GM04503 (cell line): ENCODE data around the gene SBNO2.

Source experiments
- DNase-seq: peaks from one replicate; pipeline ENCODE4 v3.0.0-alpha.2; 2012; ENCODE audit warnings: low read depth

The SBNO2 gene

DNA sequence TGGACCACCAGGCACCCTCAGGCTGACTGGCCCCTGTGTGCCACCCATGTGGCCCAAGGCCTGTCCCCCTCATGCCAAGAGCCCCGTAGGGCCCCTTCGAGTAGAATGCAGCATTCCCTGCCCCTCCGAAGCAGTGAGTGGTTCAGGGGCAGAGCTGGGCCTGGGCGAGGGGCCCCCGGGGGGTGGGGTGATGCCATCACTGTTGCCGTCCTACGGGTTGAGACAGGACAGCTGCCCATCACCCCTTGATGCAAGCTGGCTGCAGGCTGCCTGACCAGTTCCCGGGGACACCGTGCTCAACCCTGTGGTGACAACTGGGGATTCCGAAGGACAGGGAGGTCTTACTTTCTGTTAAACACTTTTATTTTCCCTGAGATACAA lies 4.7 kb downstream of the SBNO2 start:
- DNase-seq = no peak

GRCh38 chr19:1168572-1169410 lies 5.3 kb downstream of the SBNO2 start:
- no peak for DNase-seq

DNA sequence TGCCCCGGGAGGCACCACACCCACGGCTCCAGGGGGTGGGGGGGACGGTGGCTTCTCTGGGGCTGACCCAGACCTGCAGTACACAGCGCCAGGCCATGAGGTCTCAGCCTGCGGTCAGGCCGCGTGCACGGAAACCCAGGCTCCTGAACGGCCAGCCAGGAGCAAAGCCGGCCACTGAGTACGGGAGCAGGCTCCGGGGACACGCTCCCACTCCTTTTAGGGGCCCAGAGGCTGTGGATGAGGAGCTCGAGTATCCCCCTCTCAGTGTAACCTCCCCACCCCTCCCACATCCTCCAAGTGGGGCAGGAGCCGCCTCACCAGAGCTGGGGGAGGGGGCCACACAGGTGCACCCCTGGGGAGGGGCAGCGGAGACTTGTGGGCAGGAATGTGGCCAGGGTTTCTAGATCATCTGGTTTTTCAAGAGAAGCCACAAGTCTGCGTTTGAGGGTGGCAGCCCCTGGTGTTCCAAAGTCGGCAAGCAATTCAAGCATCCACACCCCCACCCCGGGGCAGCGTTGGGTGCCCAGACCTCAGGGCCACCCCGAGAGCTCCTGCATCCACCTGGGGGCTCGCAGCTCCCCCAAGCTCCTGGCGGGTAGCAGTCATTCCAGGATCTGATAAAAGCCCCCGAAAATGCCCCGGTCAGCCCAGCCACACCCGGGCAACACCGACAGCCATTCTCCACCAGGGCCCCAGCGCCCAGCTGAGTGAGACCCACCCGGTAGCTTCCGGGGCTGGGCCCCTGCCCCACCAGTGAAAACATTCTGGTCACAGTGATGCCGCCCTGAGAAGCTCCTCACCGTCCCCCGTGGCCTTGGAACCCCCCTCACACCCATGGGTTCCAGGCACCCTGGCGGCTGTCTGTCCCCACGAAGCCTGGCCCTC lies 6.1 kb downstream of the SBNO2 start:
- DNase-seq = no peak

DNA sequence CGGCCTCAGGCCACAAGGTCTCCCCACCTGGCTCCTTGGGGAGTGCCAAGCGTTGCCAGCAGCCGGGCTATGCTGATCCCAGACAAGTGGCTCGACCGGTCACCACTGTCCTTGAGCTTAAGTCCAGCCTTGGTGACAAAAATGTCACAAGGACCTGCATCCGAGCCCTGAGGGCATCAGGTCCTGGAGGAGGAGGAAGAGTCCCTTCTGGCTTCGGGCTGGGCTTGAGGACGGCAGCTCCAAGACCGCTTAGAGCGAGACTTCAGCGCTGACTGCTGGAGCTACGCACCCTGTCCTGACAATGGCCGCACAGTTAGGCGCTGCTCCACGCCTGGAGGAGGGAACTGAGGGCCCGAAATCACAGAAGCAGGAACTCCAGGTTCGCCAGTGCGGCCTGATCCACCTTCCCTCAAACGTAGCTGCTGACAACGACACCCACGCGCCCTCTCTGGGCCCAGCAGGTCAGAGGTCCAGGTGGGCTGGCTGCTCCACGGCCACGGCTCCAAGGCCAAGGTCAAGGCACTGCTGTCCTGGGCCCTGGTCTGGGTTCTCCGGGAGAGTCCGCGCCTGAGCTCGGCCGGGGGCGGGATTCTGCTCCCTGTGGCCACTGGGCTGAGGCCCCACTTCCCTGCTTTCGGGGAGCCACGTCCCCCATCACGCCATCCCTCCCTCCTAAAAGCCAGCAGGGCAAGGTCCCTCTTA lies 7.0 kb downstream of the SBNO2 start:
- DNase-seq = no peak

DNA sequence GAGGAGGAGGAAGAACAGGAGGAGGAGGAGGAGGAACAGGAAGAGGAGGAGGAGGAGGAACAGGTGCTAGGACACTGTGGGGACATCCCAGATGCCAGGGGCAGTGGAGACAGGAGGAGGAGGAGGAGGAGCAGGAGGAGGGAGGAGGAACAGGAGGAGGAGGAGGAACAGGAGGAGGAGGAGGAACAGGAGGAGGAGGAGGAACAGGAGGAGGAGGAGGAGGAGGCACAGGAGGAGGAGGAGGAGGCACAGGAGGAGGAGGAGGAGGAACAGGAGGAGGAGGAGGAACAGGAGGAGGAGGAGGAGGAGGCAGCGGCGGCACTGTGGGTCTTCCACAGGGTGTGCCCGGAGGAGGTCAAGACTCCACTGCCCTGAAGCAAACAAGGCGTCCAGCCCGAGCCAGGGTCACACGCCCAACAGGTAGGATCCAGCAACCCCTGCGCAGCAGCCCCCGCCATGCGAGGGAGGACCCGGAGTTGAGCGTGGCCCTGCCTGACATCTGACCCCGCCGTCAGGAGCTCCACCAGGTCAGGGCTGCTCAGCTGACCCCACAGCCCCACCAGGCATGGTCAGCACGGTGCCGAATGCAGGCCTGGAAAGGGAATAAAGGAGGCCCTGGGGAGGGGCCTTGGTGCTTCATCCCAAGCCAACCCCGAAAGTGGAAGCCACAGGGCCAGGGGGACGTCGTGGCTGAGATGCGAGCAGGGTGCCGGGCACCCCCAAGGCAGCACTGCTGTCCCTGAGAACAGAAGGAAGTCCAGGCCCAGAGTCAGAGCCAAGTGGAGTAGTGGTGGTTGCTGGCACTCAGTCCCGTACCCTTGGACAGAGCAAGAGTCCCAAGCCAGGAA lies 9.2 kb downstream of the SBNO2 start:
- no peak for DNase-seq

GRCh38 chr19:1163934-1164683 lies 10.0 kb downstream of the SBNO2 start:
- DNase-seq = no peak

- no peak for DNase-seq
Observed at GRCh38 chr19:1163283-1163933, 10.7 kb downstream of the SBNO2 start.

DNA sequence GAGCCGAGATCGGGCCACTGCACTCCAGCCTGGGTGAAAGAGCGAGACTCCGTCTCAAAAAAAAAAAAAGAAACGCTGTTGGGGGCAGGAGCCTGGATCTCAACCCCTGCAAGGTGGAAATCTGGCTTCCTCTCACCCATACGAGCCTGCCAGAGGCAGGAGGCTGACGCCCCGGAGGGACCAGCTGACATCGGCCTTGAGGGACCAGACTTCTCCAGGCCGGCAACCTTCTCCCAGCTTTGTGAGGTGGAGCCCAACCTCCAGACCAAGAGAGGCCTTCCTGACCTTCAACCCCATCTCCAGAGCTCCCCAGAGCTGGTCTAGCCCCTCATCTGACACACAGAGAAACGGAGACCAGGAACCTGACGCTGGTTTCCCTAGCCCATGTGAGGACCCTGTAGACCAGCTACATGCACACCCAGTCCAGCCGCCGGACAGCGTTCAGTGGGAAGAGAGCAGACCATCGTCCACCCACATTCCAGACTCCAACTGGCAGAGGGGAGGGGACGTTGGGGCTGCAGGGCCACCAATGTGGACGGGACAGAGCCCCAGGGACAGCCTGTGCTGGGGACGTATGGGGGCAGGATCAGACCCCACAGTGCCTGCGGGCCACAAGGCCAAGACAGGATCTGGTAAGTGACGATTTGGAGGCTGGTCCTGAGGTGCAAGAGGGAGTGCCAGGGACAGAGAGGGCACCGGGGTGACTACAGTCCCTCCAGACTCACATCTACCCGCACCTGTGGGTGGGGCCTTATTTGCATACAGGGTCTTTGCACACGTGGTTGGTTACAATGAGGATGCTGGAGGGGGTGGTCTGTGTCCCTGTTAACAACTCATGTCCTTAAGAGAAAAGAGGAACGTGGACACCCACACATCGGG lies 11.4 kb downstream of the SBNO2 start:
- no peak for DNase-seq

DNA sequence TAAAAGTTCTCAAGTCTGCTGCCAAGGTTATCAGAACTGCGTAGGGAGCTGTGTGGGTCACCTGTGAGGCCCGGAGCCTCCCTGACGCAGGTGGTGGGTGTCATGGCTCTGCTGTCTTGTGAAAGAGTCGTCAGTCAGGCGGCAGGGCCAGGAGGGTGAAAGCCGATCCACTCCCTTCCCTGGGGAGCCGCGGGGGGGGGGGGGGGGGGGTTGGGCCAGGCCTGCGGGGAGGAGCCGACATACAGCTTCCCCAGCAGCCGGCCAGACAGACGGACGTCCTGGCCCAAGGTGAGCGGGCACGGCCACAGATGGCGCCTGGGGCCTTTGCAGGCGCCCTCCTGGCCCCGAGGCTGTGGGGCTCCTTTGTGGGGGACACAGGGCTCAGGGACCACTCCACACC lies 12.4 kb downstream of the SBNO2 start:
- DNase-seq = no peak

DNA sequence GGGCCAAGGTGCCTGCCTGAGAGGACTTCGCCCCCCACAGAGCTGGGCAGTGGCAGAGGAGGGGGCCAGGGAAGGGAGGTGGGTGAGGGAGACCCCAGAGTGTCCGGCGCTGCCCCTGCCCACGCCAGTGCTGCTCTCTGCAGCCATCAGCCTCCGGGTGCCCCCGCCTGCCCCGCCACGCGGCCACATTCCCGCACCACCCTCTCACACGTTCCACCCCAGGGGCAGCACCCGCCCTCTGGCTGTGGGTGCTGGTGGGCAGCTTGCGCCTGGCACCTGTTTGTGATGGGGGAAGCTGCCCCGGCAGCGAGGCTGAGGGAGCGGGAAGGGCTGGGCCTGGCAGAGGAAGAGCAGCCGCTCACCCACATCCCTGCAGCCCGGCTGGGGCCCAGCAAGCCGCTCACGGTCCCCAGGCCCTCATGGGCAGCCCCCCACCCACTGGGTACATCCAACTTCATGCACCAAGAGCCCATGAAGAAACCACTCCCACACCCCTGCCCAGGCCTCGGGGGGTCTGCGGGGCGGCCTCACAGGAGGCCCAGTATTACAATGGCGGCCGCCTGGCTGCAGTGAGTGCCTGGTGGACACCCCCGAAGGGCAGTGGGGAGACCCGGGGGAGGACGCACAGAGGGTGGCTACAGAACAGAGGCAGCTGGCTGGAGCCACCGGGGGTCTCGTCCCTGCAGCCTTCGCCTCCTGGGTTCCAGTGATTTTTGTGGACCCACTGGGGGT lies 14.0 kb downstream of the SBNO2 start:
- no peak for DNase-seq

DNA sequence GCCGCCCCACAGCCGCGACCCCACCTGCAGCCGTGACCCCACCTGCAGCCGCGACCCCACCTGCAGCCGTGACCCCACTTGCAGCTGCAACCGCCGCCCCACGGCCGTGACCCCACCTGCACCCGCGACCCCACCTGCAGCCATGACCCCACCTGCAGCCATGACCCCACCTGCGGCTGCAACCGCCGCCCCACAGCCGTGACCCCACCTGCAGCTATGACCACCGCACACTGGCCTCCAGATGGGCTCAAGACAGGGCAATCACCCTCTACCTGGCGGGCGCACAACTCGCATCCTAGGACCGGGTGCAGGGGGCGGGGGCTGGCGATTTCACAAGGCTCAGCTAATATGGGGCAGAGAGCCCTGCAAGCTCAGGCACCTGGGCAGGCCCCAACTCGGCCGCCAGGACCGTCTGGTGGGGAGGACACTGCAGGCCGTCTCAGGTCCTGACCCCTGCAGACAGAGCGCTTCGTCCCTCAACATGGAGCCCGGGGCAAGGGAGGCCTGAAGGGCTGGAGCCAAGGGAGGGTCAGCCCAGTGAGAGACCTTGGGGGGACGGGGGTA lies 15.1 kb downstream of the SBNO2 start:
- no peak for DNase-seq

GRCh38 chr19:1157931-1158884 lies 15.9 kb downstream of the SBNO2 start:
- DNase-seq = no peak

GRCh38 chr19:1156830-1157615 lies 17.0 kb downstream of the SBNO2 start:
- no peak for DNase-seq

- DNase-seq = no peak
Observed at GRCh38 chr19:1156305-1156801, 17.7 kb downstream of the SBNO2 start.

DNA sequence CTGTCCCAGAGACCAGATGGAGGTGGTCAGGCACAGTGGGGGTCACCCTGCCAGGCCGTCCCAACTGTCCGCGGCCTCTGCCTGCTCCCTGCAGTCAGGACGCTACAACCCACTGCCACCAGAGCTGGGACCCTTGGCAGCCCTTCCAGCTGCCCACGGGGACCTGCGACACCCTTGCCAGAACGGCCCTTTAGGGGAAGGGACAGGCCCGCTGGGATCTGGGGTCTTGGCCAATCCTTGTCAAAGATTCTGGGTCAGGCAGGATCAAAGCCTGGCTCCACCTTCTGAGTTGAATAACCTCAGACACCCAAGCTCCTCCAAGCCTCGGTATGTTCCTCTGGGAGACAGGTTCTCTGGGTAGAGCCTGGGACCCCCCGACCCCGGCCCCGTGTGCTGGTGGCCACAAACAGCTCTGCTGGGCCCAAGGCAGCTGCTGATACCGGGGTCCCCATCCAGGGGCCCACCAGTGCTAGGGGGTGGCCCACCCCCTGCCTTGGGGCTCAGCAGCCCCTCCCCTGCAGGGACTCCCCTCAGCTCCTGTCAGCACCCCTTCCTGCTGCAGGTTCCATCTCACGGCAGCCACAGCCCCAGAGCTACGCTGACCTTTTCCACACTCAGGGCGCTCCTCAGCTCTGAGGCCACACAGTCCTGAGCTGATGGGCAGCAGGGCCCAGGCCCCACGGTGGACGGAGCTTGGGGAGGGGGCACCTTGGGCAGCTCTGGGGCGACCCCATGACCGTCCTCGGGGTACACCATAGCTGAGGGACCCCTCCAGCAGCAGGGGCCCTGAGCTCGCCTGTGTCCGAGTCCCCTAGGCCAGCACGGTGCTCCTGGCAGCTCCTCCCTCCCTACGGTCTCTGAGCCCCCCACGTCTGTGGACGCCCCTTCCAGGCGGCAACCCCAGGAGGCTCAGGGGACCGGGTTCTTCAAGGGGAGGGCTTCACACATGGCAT lies 18.4 kb downstream of the SBNO2 start:
- DNase-seq = no peak
